ENCODE data around the gene SSPN. TPM values are rescaled to one million over a fixed set of nuclear protein-coding genes. Genes with fewer than 3 reads are reported as not detected.

Gene SSPN
- total RNA-seq, 3 donors from 2014 or later = 12.8 to 42.7 (median 19.0) TPM

- TF ChIP-seq CTCF (IDR thresholded peaks at IDR 0.05) = no peak
- intact Hi-C loops (cut with DNase I, micrococcal nuclease) = no loop called here
- DNase-seq (no peak), ATAC-seq (no peak)
- no peaks in the 10 kb centered on the region for H3K36me3 ChIP-seq (ENCODE audit: low read depth)
- H3K4me3 ChIP-seq = no peak overlapping the region
- no peaks in the 10 kb centered on the region for H3K9me3 ChIP-seq
- peaks cover 12% of the 10 kb centered on the region for H3K4me1 ChIP-seq (ENCODE audit: low read depth)
These were observed 74.3 kb downstream of the SSPN start for GRCh38 chr12:26269562-26270284.

GRCh38 chr12:26271024-26271423 is 75.7 kb downstream of the SSPN start:
- H3K36me3 ChIP-seq (ENCODE audit: low read depth) = no peaks in the 10 kb centered on the region
- DNase-seq (no peak), ATAC-seq (no peak)
- no peaks in the 10 kb centered on the region for H3K9me3 ChIP-seq
- TF ChIP-seq CTCF (IDR thresholded peaks at IDR 0.05) = no peak
- peaks cover 25% of the 10 kb centered on the region for H3K4me1 ChIP-seq (ENCODE audit: low read depth)
- intact Hi-C loops (cut with DNase I, micrococcal nuclease) = no loop called here
- H3K4me3 ChIP-seq = no peak overlapping the region

GRCh38 chr12:26271889-26272492 is 76.6 kb downstream of the SSPN start:
- Histone ChIP-seq H3K4me3 (no peak overlapping the region), H3K4me1 (ENCODE audit: low read depth) (peaks cover 26% of the 10 kb centered on the region), H3K9me3 (no peaks in the 10 kb centered on the region), H3K36me3 (ENCODE audit: low read depth) (no peaks in the 10 kb centered on the region)
- intact Hi-C loops (cut with DNase I, micrococcal nuclease) = no loop called here
- ATAC-seq = peak; percentile 55
- no peak for TF ChIP-seq CTCF (IDR thresholded peaks at IDR 0.05)
- DNase-seq = peak; percentile 83 to 86 (median 86)

- Histone ChIP-seq H3K4me1 (ENCODE audit: low read depth) (peaks cover 26% of the 10 kb centered on the region), H3K36me3 (ENCODE audit: low read depth) (no peaks in the 10 kb centered on the region), H3K4me3 (no peak overlapping the region), H3K9me3 (no peaks in the 10 kb centered on the region)
- intact Hi-C loops (cut with DNase I, micrococcal nuclease) = no loop called here
- no peak for ATAC-seq
- no peak for DNase-seq
- no peak for TF ChIP-seq CTCF (IDR thresholded peaks at IDR 0.05)
These were observed 77.5 kb downstream of the SSPN start for GRCh38 chr12:26272851-26273250.

- no peaks in the 10 kb centered on the region for H3K36me3 ChIP-seq (ENCODE audit: low read depth)
- no peaks in the 10 kb centered on the region for H3K9me3 ChIP-seq
- H3K4me1 ChIP-seq (ENCODE audit: low read depth) = peaks cover 26% of the 10 kb centered on the region
- no peak for ATAC-seq
- no peak for TF ChIP-seq CTCF (IDR thresholded peaks at IDR 0.05)
- DNase-seq = no peak
- H3K4me3 ChIP-seq = no peak overlapping the region
- intact Hi-C loops (cut with DNase I, micrococcal nuclease) = no loop called here
These were observed 78.4 kb downstream of the SSPN start for GRCh38 chr12:26273811-26274210.

Data from mucosa of descending colon (tissue), 3 donors.